ENCODE measurements around the gene FLG.
"Not testable (repeated sequence)": the region's sequence is repeated elsewhere in the genome, so short reads cannot be mapped to it uniquely, and the experiment has no call there.

FLG gene

DNA sequence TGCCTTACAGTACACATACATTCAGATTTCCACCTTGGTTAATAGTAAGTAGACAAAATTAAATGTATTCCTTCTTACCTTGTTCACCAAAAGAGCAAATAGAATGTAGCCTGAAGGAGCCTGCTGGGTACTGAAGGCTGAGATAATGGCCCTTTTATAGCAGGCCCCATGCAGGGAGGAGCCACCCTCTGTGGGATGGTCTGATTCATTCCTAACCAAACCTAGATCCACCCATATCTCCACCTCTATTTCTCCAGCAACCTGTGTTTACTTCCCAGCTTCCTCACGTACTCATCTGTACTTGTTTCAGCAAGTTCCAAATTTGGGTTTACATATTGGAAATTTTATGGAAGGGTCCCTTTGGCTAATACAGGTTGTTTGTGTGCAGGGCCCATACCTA, at the start of gene FLG:
TSS of gene FLG (minus strand) at position 129 of the 400 bp plus-strand sequence. CDS start 9,783 bp downstream, outside the sequence.
- DNase-seq (ENCODE audit: low read depth in 2 of 2, low spot score in 1 of 2), result no peak

GRCh38 chr1:152374451-152374850, 49.4 kb upstream of the FLG start:
- no peak for DNase-seq (ENCODE audit: low read depth in 2 of 2, low spot score in 1 of 2)

DNA sequence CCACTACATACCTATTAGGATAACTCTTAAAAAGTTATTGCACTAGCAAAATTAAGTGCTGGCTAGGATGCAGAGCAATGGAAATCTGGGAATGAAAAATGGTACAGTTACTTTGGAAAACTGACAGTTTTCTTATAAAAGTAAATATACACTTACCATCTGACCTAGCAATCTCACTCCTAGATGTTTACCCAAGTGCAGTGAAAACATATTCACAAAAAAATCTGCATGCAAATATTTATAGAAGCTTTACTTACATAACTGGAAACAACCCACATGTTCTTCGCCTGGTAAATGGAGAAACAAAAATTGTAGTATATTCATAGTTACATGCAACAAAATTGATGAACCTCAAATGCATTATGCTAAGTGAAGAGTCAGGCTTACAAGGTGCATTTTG, 47.6 kb upstream of the FLG start:
- DNase-seq (ENCODE audit: low read depth in 2 of 2, low spot score in 1 of 2), result no peak

DNA sequence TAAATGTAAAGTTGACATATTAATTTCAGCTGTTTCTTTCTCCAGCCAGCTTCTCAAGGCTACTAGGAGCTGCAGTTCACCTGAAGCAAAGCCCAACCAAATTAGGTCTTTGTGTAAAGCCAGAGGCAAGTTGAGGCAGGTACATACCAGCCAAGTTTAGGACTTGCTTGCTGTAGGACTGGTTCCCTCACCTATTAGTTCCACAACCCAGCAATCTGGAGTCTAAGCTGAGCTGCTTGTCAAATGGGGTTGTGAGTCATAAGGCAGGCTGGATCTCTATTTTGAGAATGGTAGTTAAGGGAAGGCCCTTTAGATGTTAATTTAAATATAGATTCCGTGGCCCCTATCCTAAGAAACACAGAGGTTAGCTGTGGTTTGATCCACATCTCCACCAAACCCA, 42.4 kb upstream of the FLG start:
- no peak for DNase-seq (ENCODE audit: low read depth in 2 of 2, low spot score in 1 of 2)

DNA sequence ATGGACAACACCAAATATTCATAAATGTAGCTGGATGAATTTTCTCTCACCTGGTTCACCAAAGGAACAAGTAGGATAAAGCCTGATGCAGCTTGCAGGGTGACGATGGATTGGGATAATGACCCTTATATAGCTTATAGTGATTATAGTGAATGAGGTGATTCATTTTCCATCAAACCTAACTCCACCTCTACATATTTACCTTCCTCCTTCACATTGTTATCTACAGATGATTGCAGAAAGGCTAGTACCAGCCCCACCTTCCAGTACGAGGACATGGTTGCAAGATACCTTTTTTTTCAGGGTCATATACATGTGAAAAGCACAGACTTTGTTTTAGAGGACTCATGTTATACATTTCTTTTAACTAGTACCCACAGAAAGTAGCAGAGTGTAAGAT, 34.9 kb upstream of the FLG start, which contains the start of gene FLG2:
TSS of gene FLG2 (minus strand) at position 101 of the 400 bp plus-strand sequence. CDS start 1,122 bp downstream, outside the sequence.
- no peak for DNase-seq (ENCODE audit: low read depth in 2 of 2, low spot score in 1 of 2)

DNA sequence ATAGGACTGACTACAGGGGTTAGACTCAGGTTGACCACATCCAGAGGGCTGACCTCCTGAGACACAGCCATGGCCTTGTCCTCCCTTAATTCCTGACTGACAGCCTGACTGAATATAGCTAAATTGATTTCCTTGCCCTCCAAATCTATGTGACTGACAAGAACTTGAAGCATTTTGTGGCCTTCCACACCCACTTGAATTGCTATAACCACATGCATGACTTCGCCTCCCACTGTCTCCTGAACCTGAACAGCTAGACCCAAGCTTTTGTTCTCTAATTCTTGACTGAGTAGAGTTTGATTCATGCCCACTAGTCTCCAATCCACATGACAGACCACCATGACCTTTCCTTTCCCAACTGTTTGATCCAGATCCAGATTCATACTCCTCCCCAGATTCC, 31.7 kb upstream of the FLG start:
- DNase-seq (ENCODE audit: low read depth in 2 of 2, low spot score in 1 of 2), result no peak

GRCh38 chr1:152349611-152350010, 24.6 kb upstream of the FLG start:
- DNase-seq (ENCODE audit: low read depth in 2 of 2, low spot score in 1 of 2), result no peak

DNA sequence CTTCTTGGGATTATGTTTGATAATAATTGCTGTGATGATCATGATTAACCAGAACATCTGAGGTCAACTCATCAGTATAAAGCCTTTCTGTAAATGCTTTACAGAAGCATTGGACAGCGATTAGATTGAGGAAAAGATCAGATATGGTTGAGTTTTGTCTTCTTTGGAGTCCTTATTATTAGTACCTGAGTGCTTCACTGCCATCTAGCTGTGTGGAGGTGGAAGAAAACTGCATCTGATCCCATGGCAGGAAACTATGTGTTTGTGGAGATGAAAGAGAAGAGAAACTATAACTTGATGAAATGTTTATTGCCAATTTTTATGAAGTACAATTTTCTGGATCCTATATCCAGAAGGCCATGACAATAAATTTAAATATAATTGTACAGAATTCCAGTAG, 23.4 kb upstream of the FLG start:
- DNase-seq (ENCODE audit: low read depth in 2 of 2, low spot score in 1 of 2), result no peak

DNA sequence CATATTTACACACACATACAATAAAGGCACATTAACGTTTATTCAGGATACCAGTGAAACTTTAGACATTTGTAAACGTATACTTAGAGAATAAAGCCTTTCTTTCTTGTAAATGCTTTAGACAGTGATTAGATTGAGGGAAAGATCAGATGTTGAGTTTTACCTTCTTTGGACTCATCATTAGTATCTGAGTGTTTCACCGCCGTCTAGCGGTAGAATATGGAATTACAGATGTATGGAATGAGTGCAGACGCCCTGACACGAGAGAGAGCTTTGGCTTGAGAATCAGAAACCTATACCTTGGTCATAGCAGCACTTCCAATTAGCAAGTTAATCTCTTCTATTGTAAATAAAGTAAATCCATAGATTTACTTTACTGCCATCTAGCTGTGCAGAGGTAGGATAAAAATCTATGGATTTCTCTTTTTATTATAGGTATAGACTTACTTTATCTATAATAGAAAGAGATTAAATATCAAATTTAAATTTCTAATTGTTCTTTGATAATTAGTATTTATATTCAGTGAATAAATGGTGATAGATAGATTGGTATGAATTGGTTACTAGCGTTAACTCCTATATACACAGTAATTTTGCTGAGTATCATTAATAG, 22.2 kb upstream of the FLG start:
- no peak for DNase-seq (ENCODE audit: low read depth in 2 of 2, low spot score in 1 of 2)

GRCh38 chr1:152344438-152344837, 19.4 kb upstream of the FLG start:
- no peak for DNase-seq (ENCODE audit: low read depth in 2 of 2, low spot score in 1 of 2)

GRCh38 chr1:152343006-152343405, 18.0 kb upstream of the FLG start:
- DNase-seq (ENCODE audit: low read depth in 2 of 2, low spot score in 1 of 2), result no peak

- no peak for DNase-seq (ENCODE audit: low read depth in 2 of 2, low spot score in 1 of 2)
These were observed 10.4 kb upstream of the FLG start for GRCh38 chr1:152335399-152335798.

- no peak for DNase-seq (ENCODE audit: low read depth in 2 of 2, low spot score in 1 of 2)
These were observed 3.9 kb upstream of the FLG start for GRCh38 chr1:152328801-152329391.

DNA sequence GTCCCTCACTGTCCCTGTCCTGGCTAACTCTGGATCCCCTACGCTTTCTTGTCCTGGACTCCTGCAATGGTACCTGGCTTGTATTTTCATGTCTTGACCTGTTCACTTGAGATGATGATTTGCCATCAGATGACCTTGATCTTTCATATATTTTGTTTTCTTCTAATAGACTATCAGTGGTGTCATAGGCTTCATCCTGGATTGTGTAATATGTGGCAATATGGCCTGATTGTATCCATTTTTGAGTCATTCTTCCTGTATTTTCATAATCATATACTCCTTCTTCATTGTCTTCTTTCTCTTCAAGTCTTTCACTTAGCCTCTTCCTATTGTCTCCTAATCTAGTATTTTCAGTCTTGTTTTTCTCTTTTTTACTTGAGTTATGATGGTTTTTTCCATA, 11.1 kb downstream of the FLG start:
- no peak for DNase-seq (ENCODE audit: low read depth in 2 of 2, low spot score in 1 of 2)

DNA sequence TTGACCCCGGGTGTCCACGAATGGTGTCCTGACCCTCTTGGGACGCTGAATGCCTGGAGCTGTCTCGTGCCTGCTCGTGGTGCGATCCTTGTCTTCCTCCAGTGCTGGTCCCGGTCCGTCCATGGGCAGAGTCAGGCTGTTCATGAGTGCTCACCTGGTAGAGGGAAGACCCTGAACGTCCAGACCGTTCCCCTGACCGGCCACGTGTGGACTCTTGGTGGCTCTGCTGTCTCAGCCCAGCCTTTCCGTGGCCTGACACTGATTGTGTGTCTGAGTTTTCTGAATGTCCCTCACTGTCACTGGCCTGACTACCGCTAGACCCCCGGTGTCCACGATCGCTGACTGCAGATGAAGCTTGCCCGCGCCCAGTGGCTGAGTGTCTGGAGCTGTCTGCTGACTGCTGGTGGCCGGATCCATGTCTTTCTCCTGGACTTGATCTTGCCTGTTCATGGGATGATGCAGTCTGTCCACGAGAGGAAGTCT, 11.7 kb downstream of the FLG start:
- DNase-seq (ENCODE audit: low read depth in 2 of 2, low spot score in 1 of 2), result no peak

- not testable (repeated sequence) for DNase-seq (ENCODE audit: low read depth in 2 of 2, low spot score in 1 of 2)
These were observed 12.9 kb downstream of the FLG start for GRCh38 chr1:152312169-152312568.

DNA sequence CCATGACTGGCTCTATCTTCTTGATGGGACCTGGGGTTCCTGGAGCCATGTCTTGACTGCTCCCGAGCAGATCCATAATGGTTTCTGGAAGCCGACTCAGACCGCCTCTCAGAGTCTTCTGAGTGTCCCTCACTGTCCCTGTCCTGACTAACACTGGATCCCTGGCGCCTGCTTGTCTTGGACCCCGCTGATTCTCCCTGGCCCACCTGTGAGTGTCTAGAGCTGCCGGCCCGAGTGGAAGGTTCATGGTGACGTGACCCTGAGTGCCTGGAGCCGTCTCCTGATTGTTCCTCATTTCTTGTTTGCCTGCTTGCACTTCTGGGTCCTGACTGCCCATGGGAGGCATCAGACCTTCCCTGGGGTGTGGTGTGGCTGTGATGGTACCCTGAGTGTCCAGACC, 15.1 kb downstream of the FLG start:
- DNase-seq (ENCODE audit: low read depth in 2 of 2, low spot score in 1 of 2), result no peak

DNA sequence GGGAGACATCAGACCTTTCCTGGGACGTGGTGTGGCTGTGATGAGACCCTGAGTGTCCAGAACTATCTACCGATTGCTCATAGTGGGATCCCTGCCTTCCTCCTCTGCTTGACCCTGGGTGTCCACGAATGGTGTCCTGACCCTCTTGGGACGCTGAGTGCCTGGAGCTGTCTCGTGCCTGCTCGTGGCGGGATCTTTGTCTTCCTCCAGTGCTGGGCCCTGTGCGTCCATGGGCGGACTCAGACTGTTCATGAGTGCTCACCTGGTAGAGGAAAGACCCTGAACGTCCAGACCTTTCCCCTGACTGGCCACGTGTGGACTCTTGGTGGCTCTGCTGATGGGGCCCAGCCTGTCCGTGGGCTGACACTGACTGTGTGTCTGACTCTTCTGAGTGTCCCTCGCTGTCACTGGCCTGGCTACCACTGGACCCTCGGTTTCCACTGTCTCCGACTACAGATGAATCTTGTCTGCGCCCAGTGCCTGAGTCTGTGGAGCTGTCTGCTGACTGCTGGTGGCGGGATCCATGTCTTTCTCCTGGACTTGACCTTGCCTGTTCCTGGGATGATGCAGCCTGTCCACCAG, 15.6 kb downstream of the FLG start:
- DNase-seq (ENCODE audit: low read depth in 2 of 2, low spot score in 1 of 2), result not testable (repeated sequence)

- not testable (repeated sequence) for DNase-seq (ENCODE audit: low read depth in 2 of 2, low spot score in 1 of 2)
These were observed 16.3 kb downstream of the FLG start for GRCh38 chr1:152308758-152309157.

GRCh38 chr1:152307970-152308369, 17.1 kb downstream of the FLG start:
- DNase-seq (ENCODE audit: low read depth in 2 of 2, low spot score in 1 of 2), result not testable (repeated sequence)

GRCh38 chr1:152306123-152306522, 18.9 kb downstream of the FLG start:
- not testable (repeated sequence) for DNase-seq (ENCODE audit: low read depth in 2 of 2, low spot score in 1 of 2)

GRCh38 chr1:152304773-152305172, 20.3 kb downstream of the FLG start:
- DNase-seq (ENCODE audit: low read depth in 2 of 2, low spot score in 1 of 2), result not testable (repeated sequence)

All from stimulated activated CD8-positive, alpha-beta memory T cell treated with anti-CD3 and anti-CD28 coated beads, Interleukin-4, amount 100 ng/mL, for 4 hours (primary cell).